Stimulated activated CD8-positive, alpha-beta memory T cell treated with anti-CD3 and anti-CD28 coated beads, Interleukin-4, amount 100 ng/mL, for 4 hours (primary cell): Measurements from ENCODE around the gene COL4A2.
"Not testable (repeated sequence)": the region's sequence is repeated elsewhere in the genome, so short reads cannot be mapped to it uniquely, and the experiment has no call there.

Experiments used
- DNase-seq, 2 donors: peaks; one replicate each; pipeline ENCODE4 v3.0.0-alpha.2; 2020; ENCODE audit warnings: low read depth in 2 of 2, low spot score in 1 of 2

COL4A2 gene

DNA sequence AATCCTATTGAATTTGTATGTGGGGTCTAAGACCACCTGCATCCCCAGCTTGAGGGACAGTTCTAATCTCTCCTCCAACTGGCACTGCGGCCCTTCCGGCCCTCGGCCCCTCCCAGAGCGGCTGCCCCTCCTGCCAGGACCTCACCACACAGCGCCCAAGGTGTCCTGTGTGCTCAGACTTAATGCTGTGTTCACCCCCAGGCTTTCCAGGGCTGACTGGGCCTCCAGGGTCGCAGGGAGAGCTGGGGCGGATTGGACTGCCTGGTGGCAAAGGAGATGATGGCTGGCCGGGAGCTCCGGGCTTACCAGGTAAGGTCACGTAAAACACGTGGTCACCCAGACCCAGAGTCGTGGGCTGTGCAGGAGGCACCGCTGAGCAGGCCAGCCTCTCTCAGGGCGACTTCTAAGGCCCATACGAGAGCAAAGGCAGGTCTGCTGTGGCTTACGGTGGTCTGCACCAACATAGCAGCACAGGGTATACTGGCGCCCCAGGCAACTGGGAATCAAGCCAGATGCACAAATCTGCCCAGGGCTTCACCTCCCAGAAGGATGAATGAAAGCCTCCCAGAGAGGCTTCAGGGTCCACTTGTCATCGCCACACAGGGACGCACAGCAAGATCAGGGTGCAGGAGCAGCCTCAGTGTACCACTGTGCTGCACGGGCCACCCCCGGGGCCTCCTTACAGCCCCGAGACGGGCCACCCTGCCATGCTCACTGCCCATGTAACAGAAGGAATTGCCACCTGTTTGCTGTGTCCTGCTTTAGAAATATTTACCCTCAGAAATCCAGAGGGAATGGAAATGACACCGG, 185.0 kb downstream of the COL4A2 start:
- DNase-seq: no peak

DNA sequence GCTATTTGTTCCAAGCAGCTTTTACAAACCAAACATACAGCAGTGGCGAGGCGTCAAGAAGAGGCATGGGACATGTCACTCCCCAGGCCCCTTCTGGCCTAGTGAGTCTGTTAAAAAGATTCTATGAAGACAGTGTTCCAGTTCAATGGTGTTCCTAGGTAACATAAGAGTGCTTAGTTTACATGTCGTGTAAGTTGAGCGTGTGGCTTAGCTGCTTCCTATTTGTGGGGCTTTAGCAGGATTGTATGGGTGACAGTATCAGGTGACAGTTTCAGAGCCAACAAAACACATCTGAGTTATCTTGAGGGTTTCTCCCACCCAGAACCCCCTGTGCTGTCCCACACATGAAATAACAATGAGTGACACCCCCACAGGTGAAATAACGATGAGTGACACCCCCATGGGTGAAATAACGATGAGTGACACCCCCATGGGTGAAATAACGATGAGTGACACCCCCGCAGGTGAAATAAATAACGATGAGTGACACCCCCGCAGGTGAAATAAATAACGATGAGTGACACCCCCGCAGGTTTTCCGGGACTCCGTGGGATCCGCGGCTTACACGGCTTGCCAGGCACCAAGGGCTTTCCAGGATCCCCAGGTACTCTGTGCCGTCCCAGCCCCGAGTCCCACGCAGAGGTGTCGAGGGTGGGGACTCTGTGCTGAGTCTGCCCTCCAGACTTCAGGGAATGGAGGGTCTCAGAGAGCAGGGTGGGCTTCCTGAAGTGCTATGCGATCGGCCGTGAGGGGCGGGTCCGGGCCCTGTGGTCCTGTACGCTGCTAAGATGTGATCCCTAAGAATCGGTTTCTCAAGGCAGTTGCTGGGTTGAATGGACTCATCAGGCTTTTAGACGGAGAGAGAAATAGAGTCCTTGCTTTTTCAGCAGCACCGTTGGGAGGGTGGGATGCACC, 185.9 kb downstream of the COL4A2 start:
- no peak for DNase-seq

DNA sequence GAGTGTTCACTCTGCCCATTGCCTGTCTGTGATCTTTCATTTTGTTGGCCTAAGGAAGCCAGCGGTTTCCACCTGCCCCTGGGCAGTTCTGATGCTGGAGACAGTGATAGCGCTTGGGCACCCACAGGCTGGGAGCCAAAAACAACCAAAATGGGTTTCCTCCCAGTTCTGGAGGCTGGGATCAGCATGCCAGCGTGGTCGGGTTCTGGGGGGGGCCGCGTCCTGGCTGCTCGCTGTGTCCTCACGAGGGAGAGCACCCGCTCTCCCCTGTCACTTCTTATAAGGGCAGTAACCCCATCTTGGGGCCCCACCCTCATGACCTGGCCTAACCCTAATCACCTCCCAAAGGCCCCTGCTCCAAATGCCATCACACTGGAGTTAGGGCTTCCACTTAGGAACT, 186.5 kb downstream of the COL4A2 start:
- DNase-seq: no peak

DNA sequence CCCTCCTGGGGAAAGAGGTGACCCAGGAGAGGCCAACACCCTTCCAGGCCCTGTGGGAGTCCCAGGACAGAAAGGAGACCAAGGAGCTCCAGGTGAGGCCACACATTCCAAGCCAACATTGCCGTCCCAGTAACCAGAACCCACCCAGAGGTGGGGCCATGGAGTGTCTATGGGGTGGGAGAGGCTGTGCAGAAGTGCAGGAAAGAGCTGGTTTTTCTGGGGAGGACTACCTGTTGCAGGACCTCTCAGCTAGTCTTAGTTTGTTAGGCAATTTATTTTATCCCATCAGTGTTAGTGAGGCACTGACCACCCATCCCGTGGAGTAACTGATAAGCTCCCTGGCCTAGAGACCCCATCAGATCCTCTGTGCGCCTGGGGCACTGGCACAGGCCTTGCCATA, 188.3 kb downstream of the COL4A2 start:
- DNase-seq: no peak

DNA sequence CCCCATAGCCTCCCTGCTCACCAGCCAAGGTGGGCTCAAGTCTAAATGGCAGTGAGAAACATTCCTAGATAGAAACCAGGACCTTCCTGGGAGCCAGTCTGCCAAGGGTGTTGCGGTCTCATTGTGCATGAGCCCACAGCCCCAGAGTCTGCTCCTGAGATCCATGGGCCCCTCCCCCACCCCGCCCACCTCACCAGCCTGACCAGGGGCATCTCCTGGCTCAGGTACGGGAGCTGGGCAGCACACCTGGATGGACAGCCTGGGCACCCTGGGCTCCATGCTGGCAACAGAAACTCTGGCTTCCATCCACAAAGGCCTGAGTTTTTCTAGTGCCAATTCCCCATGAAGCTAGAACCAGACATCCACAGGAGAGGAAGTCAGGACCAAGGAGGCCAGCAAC, 188.8 kb downstream of the COL4A2 start:
- DNase-seq: no peak

DNA sequence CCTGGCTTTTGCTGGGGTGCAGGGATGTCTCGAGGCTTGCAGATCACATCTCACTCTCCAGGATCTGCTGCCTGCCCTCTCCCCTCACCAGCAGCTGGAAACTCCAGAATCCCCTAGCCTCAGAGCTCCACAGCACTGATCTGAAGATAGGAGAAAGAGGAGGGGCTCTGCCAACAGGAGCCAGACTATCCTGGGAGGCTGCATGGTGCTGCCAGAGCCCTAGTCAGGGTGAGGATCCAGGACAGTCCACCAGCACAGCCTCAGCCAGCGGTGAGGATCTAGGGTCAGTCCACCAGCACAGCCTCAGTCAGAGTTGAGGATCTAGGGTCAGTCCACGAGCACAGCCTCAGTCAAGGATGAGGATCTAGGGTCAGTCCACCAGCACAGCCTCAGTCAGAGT, 189.2 kb downstream of the COL4A2 start:
- DNase-seq: no peak

DNA sequence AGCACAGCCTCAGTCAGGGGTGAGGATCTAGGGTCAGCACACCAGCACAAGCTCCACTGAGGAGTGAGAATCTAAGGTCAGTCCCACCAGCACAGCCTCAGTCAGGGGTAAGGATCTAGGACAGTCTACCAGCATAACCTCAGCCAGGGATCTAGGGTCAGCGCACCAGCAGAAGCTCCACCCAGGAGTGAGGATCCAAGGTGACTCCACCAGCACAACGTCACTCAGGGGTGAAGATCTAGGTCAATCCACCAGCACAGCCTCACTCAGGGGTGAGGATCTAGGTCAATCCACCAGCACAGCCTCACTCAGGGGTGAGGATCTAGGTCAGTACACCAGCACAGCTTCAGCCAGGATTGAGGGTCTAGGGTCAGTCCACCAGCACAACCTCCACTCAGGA, 189.9 kb downstream of the COL4A2 start:
- no peak for DNase-seq

DNA sequence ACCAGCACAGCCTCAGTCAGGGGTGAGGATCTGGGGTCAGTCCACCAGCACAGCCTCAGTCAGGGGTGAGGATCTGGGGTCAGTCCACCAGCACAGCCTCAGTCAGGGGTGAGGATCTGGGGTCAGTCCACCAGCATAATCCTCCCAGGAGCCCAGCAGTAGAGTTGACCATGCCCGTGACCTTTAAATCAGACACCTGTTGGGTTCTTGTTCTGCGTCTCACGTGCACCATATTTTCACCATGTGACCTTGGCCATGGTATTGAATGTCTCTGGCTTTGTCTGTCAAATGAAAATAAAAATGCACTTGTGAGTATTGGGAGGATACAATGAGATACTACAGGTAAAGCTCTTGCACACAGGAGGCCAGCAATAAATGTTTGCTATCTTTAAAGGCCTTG, 190.8 kb downstream of the COL4A2 start:
- DNase-seq: not testable (repeated sequence)

DNA sequence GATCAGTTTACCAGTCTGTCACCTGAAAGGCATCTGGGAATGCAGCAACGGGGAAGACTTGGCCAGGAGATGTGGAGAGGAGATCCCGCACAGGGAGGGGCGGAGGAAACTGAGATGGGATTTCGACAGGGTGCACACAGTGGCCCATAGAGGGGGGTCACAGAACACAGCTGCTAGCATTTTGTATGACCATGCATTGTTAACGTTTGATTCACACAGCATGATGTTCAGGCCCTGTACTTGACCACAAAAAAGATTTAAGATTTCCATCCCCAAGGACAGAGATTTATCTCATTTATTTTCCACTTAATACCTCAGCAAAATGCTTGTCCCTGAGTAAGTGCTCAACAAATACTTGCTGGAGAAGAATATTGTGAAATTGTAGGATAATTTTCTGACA, 191.2 kb downstream of the COL4A2 start:
- DNase-seq: no peak

DNA sequence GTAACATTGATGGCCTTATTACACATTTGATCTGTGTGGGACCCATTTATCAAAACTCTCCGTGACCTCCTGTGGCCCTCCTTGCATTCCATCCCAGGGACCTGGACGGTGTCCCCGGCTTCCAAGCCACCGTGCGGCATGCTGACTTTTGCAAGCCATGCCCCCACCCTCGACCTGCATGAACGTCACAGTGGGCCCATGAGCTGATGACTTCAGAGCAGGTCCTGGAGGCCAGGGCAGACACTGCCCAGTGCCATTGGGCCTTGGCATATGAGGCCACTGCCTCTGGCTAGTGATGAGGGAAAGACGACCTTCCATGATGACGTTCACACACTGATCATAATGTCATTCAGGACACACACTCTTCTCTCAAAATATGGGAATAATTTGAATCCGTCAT, 191.7 kb downstream of the COL4A2 start:
- DNase-seq: no peak

DNA sequence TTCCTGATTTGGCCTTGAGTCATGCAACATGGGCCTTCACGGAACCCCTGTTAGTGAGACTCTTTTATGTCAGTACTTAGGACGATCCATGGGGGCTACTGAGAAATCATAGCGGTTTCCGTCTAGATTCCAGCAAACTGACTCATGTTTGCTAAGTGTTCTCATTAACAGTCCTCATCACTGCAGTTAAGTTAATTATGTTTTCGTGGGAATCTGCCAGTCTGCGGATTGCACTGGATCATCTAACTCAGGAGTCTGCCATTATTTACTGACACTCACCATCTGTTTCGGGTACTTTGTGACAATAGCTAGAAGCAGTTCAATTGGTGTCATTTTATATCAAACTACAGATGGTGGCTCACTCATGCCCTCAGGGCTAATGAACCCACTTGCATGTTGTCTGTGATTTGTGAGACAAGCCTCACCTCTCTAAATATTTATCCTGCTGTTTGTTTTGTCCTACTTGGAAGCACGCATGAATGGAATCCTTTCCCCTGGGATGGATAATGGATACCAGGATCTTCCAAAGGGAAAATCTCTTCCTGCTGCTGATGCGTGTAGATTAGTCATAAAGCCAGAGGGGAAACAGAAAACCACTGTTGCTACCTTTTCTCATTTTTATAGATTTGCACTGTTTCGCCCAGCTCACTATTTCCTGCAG, 192.7 kb downstream of the COL4A2 start:
- no peak for DNase-seq

DNA sequence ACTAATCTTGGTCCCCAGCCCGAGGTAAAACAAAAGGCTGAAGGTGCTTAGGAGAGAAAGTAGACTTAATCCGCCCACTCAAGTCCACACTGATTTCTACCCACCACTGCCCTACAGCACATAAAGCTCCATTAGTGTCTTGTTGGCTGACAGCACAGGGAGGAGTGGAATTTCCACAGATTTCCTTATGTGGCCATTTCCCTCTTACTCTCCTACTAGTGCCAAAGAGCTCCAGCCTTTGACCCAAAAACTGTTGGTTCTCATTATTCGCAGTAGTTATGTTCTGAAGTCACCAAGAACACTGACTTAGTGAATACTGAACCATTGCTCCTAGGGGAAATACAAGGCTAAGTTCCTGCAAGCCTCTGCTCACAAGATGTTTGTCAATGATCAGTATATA, 193.3 kb downstream of the COL4A2 start:
- no peak for DNase-seq

DNA sequence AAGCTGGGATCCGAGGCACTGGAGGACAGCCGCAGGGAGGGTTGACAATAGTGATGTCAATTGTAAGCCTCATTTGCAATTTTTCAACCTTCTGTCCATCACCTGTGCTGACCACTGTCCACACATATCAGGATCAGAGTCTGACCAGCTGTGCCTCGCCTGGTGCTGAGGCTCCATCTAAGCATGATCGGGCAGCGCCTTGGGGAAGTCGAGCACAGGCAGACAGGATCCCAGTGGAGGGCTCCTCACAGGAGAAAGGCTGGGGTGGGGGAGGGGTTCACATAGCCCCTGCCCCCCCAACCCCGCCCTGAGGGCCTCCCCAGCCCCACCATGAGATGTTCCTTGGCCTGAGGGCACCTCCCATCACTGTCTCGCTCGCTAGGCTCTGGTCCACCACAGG, 194.1 kb downstream of the COL4A2 start:
- DNase-seq: no peak

DNA sequence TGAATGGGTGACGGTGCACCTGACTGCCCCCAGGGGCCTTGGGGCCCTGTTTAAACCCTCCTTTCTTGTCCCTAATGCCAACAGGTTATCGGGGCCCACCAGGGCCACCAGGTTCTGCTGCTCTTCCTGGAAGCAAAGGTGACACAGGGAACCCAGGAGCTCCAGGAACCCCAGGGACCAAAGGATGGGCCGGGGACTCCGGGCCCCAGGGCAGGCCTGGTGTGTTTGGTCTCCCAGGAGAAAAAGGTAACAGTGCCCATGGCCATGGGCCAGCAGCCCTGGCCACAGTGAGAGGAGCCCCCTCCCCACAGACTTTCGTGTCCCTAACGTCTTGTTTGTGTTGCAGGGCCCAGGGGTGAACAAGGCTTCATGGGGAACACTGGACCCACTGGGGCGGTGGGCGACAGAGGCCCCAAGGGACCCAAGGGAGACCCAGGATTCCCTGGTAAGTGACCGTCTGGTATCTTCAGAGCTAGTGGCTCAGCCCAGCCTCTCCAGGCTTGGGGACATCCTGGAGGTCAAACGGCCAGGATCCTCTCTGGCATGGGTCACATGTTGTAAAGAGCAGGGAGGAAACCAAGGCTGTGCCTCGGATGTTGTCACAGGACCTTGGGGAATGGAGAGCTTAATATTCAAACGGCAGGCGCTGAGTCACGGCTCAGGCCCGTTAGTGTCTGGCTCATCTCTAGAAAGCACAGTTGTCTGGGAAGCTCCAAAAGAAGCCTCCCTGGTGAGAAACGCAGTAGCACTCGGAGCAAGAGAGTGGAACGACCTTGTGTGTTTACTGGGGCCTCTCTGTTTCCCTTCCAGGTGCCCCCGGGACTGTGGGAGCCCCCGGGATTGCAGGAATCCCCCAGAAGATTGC, 196.2 kb downstream of the COL4A2 start:
- no peak for DNase-seq

DNA sequence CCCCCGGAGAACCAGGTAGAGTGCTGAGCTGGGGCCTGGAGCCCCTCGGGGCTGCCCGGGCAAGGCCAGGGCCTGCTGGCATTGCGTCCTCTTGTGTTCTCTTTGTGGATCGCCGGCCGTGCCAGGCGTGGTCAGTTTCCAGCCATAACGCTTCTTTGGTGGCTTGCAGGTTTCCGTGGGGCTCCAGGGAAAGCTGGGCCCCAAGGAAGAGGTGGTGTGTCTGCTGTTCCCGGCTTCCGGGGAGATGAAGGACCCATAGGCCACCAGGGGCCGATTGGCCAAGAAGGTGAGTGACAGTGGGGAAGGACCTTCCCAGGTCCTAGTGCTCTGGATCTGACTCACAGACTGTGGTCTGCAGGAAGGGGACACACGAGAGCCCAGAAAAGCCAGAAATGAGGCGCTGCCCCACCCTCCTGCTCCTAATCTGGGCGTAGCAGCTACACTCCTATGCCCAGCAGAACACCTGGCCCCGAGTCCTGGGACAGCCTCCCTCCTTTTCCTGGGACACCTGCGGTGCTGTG, 197.0 kb downstream of the COL4A2 start:
- DNase-seq: no peak

DNA sequence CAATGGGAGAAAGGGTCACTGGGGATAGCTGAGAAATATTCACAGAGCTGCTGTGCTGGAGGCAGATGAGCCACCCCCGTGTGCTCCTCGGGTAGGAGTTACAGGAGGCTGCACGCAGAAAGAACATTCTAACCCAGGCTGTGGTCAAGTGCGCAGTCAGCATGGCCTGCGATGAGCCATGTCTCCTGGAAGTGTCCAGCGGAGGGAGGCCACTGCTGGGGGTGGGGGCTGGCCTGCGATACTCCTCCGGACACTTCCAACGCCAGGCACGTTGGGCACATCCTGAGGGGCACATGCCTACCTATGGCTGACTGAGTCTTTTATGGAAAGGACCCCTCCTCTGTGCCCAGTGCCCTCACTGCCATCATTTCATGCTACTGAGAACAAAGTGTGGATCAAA, 198.5 kb downstream of the COL4A2 start:
- DNase-seq: no peak

DNA sequence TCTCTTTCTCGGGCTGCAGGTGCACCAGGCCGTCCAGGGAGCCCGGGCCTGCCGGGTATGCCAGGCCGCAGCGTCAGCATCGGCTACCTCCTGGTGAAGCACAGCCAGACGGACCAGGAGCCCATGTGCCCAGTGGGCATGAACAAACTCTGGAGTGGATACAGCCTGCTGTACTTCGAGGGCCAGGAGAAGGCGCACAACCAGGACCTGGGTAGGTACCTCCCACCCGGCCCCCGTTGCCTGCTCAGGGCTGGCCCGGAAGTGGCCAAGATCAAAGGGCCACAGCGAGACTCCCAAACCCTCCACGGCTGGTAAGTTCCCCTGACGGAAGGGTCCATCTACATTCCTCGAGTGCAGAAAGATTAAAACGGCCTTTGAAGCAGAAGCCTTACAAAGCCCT, 199.3 kb downstream of the COL4A2 start:
- no peak for DNase-seq

DNA sequence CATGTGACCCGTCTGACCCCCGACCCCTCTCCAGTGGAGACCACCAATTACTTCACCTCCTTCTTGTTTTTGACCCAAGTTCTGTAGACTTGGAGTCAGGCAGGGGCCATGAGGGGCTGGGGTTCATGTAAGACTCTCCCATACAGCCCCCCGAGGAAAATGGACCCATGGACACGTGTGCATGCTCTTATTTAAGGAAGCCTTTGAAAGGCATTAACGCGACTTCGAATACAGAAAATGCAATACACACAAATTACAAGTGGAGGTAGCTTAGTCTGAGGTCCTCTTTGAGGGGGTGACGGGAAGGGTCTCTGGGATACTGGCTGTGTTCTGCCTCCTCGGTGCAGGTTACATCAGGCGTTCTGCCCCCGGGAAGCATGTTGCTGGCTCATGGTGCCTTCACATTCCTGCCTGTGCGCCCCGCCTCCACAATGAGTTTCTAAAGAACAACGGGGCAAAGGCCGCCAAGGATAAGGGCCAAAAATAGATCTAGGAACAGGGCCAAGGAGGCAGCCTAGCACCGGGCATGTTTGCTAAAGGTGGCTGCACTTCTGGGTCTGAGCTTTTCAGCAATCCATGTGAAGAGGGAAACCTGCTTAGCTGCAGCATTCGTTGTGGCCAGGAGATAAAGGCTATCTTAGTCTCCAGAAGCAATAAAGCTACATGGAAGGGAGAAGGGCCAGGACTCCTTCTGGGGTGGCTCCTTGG, 199.9 kb downstream of the COL4A2 start:
- no peak for DNase-seq

DNA sequence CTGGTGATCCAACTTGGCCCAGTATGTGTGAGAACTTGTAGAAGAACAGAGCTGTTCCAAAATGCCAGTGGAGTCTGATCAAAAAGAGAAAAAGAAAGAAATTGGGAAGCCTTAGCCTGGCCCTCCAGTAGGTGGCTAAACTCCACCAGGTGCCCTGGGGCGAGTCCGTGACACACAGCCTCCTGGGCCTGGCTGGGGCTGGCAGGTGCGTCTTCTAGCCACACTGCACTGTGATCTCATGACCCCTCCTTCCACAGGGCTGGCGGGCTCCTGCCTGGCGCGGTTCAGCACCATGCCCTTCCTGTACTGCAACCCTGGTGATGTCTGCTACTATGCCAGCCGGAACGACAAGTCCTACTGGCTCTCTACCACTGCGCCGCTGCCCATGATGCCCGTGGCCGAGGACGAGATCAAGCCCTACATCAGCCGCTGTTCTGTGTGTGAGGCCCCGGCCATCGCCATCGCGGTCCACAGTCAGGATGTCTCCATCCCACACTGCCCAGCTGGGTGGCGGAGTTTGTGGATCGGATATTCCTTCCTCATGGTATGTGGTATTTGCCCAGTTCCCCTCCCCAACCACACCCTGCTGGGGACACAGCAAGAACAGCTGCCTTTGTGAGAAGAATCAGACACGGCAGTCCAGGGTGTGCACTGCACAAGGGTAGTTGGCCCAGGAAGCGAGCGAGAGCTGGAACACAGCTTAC, 200.7 kb downstream of the COL4A2 start:
- DNase-seq: no peak
